ENCODE measurements around the gene COL4A5.
"Not testable (repeated sequence)": the region's sequence is repeated elsewhere in the genome, so short reads cannot be mapped to it uniquely, and the experiment has no call there.

The COL4A5 gene

GRCh38 chrX:108439426-108439942 lies at the start of gene COL4A5:
Gene COL4A5 (plus strand): TSS chrX:108439838. CDS start chrX:108440126, 288 bp downstream.
- peak; percentile 10 to 15 for DNase-seq

- not testable (repeated sequence) for DNase-seq
Observed at GRCh38 chrX:108390976-108391717, 48.5 kb upstream of the COL4A5 start.

- no peak for DNase-seq
Observed at GRCh38 chrX:108396188-108396891, 43.3 kb upstream of the COL4A5 start.

- DNase-seq: no peak
Observed at GRCh38 chrX:108396986-108397385, 42.7 kb upstream of the COL4A5 start.

GRCh38 chrX:108397627-108398391 lies 41.8 kb upstream of the COL4A5 start:
- DNase-seq: no peak

GRCh38 chrX:108399418-108400165 lies 40.0 kb upstream of the COL4A5 start:
- DNase-seq: no peak

GRCh38 chrX:108412783-108413182 lies 26.9 kb upstream of the COL4A5 start:
- DNase-seq: no peak

GRCh38 chrX:108415146-108415545 lies 24.5 kb upstream of the COL4A5 start:
- no peak for DNase-seq

GRCh38 chrX:108415891-108416290 lies 23.7 kb upstream of the COL4A5 start:
- DNase-seq: no peak

GRCh38 chrX:108417257-108417656 lies 22.4 kb upstream of the COL4A5 start:
- DNase-seq: no peak

- no peak for DNase-seq
Observed at GRCh38 chrX:108419401-108419800, 20.2 kb upstream of the COL4A5 start.

- DNase-seq: no peak
Observed at GRCh38 chrX:108420481-108420880, 19.2 kb upstream of the COL4A5 start.

- no peak for DNase-seq
Observed at GRCh38 chrX:108426262-108426661, 13.4 kb upstream of the COL4A5 start.

GRCh38 chrX:108435261-108435660 lies 4.4 kb upstream of the COL4A5 start:
- DNase-seq: no peak

- DNase-seq: no peak
Observed at GRCh38 chrX:108437349-108438109, 2.1 kb upstream of the COL4A5 start.

GRCh38 chrX:108438110-108438623 lies 1.5 kb upstream of the COL4A5 start, which contains the start of gene COL4A6:
Gene COL4A6 (minus strand): TSS chrX:108438422. CDS start chrX:108438196, 226 bp downstream.
- DNase-seq: no peak

GRCh38 chrX:108439961-108440696 lies 491 bp downstream of the COL4A5 start:
- no peak for DNase-seq

GRCh38 chrX:108442901-108443464 lies 3.3 kb downstream of the COL4A5 start:
- DNase-seq: no peak

- DNase-seq: no peak
Observed at GRCh38 chrX:108447303-108447702, 7.7 kb downstream of the COL4A5 start.

GRCh38 chrX:108453841-108454240 lies 14.2 kb downstream of the COL4A5 start:
- DNase-seq: no peak
